ENCODE measurements around the gene COPS9. TPM values are rescaled to one million over a fixed set of nuclear protein-coding genes. Genes with fewer than 3 reads are reported as not detected.

The COPS9 gene
- total and polyA plus RNA-seq, 7 experiments from 2014 or later, result 53.7 to 297 (median 75.6) TPM

DNA sequence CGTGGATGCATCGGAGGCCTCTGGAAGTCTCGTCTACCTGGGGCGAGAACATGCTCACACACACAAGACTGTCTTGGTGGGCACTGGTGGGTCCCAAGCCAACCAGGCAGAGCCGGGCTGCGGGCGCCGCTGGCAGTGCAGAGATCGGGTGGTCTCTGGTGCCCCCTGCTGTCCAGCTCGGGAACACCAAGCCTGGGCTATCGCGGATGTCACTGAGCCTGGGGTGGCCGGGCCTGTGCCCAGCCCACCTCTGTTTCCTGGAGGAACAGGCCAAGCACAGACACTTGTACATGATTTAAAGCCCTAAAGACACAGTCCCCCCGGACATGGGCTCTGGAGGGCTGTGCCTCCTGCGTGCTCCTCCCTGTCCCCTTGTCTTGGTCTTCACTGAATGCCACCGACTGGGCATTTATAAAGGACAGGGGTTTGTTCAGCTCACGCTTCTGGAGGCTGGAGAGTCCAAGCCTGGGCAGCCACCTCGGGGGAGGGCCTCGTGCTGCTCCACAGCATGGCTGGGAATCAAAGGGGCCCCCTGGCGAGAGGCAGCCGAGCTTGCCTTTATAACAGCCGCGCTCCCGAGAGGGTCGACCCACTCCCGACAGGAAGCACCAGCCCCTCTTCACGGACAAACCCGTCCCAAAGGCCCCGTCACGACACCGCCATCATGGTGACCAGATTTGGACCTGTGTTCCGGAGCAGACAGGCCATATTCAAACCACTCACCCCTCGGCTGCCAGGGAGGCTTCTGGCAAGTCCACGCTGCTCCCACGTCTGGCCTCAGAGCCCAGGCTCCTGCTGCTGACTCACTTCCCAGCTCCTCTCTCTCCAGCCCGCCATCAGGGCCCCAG lies 7.9 kb upstream of the COPS9 start:
- H3K4me1 ChIP-seq (ENCODE audit: control insufficient read depth in 2 of 2, insufficient read depth in 2 of 2, low read length in 2 of 2), result peaks cover 0 to 3% of the 10 kb centered on the region in 2 donors
- POLR2A ChIA-PET, result interaction anchor here (1.4 kb wide), 1 partner anchor 83 kb away, joined by 4 read pairs; no protein-coding TSS in a partner anchor

DNA sequence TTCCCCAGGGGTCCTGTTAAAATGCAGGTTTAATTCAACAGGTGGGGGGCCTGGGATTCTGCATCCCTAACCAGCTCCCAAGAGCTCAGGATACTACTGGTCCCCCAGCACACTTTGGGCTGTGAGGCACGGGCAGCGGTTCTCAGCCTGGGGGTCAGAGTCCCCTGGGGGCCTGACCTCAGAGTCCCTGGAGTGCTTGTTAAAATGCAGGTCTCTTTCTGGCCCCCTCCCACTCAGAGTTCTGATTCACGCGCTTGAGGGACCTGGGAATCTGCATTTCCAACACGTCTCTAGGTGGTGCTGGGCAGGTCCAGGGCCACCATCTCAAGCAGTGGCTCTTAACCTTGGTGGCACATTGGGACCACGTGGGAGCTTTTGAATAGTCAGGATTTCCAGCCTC lies 7.2 kb upstream of the COPS9 start:
- peaks cover 0 to 13% (median 0%) of the 10 kb centered on the region in 11 donors for H3K9me3 Mint-ChIP-seq
- no peak overlapping the region for H3K4me3 ChIP-seq (ENCODE audit: low read length)
- H3K4me3 Mint-ChIP-seq, result no peak overlapping the region
- no peaks in the 10 kb centered on the region for H3K9me3 ChIP-seq (ENCODE audit: control insufficient read depth in 2 of 3, low read length in 3 of 3)
- peaks cover 0 to 3% (median 0%) of the 10 kb centered on the region in 5 donors for H3K36me3 Mint-ChIP-seq
- peaks cover 0 to 2% (median 0%) of the 10 kb centered on the region in 7 donors for H3K4me1 Mint-ChIP-seq
- no peaks in the 10 kb centered on the region for H3K36me3 ChIP-seq (ENCODE audit: control insufficient read depth in 2 of 3, insufficient read depth in 3 of 3, low read length in 3 of 3)
- no peak for ATAC-seq
- no peak overlapping the region for H3K27ac ChIP-seq (ENCODE audit: low read depth, low read length)
- H3K27me3 Mint-ChIP-seq, result peaks cover 0 to 4% (median under 1%) of the 10 kb centered on the region in 5 donors
- ChIA-PET CTCF (interaction anchor here (0.7 to 6.6 kb wide), 5 partner anchors 42 to 123 kb away, joined by 3 to 81 read pairs (median 6); no protein-coding TSS in a partner anchor), POLR2A (interaction anchor here (1.0 to 1.4 kb wide), 2 partner anchors 82 to 1112 kb away, joined by 3 to 4 read pairs; no protein-coding TSS in a partner anchor)
- no peak for DNase-seq
- intact Hi-C loops (cut with micrococcal nuclease), result loop anchor here (1.0 to 10.0 kb wide), 6 partner anchors 82 to 1771 kb away; no protein-coding TSS in a partner anchor
- no peak overlapping the region for H3K27ac Mint-ChIP-seq
- H3K27me3 ChIP-seq (ENCODE audit: control insufficient read depth in 2 of 2, insufficient read depth in 2 of 2, low read length in 2 of 2), result no peaks in the 10 kb centered on the region
- H3K4me1 ChIP-seq (ENCODE audit: control insufficient read depth in 2 of 2, insufficient read depth in 2 of 2, low read length in 2 of 2), result peaks cover 0 to 3% of the 10 kb centered on the region in 2 donors

More for the DNA sequence above, 7.9 kb upstream of the COPS9 start:
- no peak overlapping the region for H3K27ac ChIP-seq (ENCODE audit: low read depth, low read length)
- no peak overlapping the region for H3K27ac Mint-ChIP-seq
- H3K36me3 Mint-ChIP-seq, result peaks cover 0 to 3% (median 0%) of the 10 kb centered on the region in 5 donors
- intact Hi-C loops (cut with micrococcal nuclease), result loop anchor here (1.0 to 10.0 kb wide), 6 partner anchors 83 to 1772 kb away; no protein-coding TSS in a partner anchor
- no peaks in the 10 kb centered on the region for H3K27me3 ChIP-seq (ENCODE audit: control insufficient read depth in 2 of 2, insufficient read depth in 2 of 2, low read length in 2 of 2)
- peaks cover 0 to 2% (median 0%) of the 10 kb centered on the region in 7 donors for H3K4me1 Mint-ChIP-seq
- DNase-seq (peak; percentile 63 to 89 (median 77)), ATAC-seq (peak; percentile 92)
- CTCF ChIA-PET, result interaction anchor here (0.7 to 6.6 kb wide), 9 partner anchors 9 to 129 kb away, joined by 3 to 81 read pairs (median 4); no protein-coding TSS in a partner anchor
- H3K9me3 ChIP-seq (ENCODE audit: control insufficient read depth in 2 of 3, low read length in 3 of 3), result no peaks in the 10 kb centered on the region
- H3K4me3 Mint-ChIP-seq, result peak overlapping the region in 1 of 10 donors; percentile 47
- H3K4me3 ChIP-seq (ENCODE audit: low read length), result no peak overlapping the region
- peaks cover 0 to 8% (median 3%) of the 10 kb centered on the region in 5 donors for H3K27me3 Mint-ChIP-seq
- no peaks in the 10 kb centered on the region for H3K36me3 ChIP-seq (ENCODE audit: control insufficient read depth in 2 of 3, insufficient read depth in 3 of 3, low read length in 3 of 3)
- H3K9me3 Mint-ChIP-seq, result peaks cover 0 to 13% (median 0%) of the 10 kb centered on the region in 11 donors

DNA sequence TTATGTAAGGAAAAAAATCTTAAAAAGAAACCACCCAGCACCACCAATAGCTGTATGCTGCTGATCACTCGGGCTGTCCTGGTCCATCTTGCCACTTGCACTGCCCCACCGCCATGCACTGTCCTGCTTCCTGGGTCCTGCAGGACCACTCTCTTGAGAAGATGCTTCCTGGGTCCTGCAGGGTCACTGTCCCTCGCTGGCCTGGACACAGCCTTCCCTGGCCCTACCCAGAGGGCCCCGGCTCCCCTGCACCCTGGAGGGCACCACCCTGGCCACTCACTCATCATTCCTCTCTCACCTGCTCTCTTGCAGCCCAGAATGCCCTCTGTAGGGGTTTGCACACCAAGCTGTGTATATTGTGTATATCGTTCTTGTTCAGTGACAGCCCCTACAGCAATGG lies 6.8 kb upstream of the COPS9 start:
- CTCF ChIA-PET, result interaction anchor here (0.6 to 6.6 kb wide), 6 partner anchors 41 to 478 kb away, joined by 3 to 81 read pairs (median 4); no protein-coding TSS in a partner anchor
- ATAC-seq, result no peak

GRCh38 chr2:240142256-240142775 lies 6.2 kb upstream of the COPS9 start:
- Mint-ChIP-seq H3K4me3 (no peak overlapping the region), H3K27ac (no peak overlapping the region), H3K36me3 (no peaks in the 10 kb centered on the region), H3K4me1 (peaks cover 0 to 2% (median 1%) of the 10 kb centered on the region in 7 donors), H3K9me3 (peaks cover 0 to 5% (median 0%) of the 10 kb centered on the region in 11 donors), H3K27me3 (peaks cover 0 to 4% (median 0%) of the 10 kb centered on the region in 5 donors)
- no peaks in the 10 kb centered on the region for H3K9me3 ChIP-seq (ENCODE audit: control insufficient read depth in 2 of 3, low read length in 3 of 3)
- CTCF ChIA-PET, result interaction anchor here (0.6 to 6.6 kb wide), 5 partner anchors 77 to 478 kb away, joined by 3 to 81 read pairs (median 3); no protein-coding TSS in a partner anchor
- H3K27me3 ChIP-seq (ENCODE audit: control insufficient read depth in 2 of 2, insufficient read depth in 2 of 2, low read length in 2 of 2), result no peaks in the 10 kb centered on the region
- no peak for DNase-seq
- H3K4me3 ChIP-seq (ENCODE audit: low read length), result no peak overlapping the region
- H3K36me3 ChIP-seq (ENCODE audit: control insufficient read depth in 2 of 3, insufficient read depth in 3 of 3, low read length in 3 of 3), result no peaks in the 10 kb centered on the region
- intact Hi-C loops (cut with micrococcal nuclease), result loop anchor here (5.0 to 10.0 kb wide), 5 partner anchors 205 to 1770 kb away; no protein-coding TSS in a partner anchor
- no peak for ATAC-seq
- H3K4me1 ChIP-seq (ENCODE audit: control insufficient read depth in 2 of 2, insufficient read depth in 2 of 2, low read length in 2 of 2), result peaks cover 0 to 5% of the 10 kb centered on the region in 2 donors
- POLR2A ChIA-PET, result interaction anchor here (1.0 to 1.4 kb wide), 2 partner anchors 81 to 1111 kb away, joined by 3 to 4 read pairs; no protein-coding TSS in a partner anchor
- no peak overlapping the region for H3K27ac ChIP-seq (ENCODE audit: low read depth, low read length)

More for the DNA sequence above, 6.8 kb upstream of the COPS9 start:
- H3K36me3 Mint-ChIP-seq, result peaks cover 0 to 2% (median 0%) of the 10 kb centered on the region in 5 donors
- H3K27ac ChIP-seq (ENCODE audit: low read depth, low read length), result no peak overlapping the region
- H3K36me3 ChIP-seq (ENCODE audit: control insufficient read depth in 2 of 3, insufficient read depth in 3 of 3, low read length in 3 of 3), result no peaks in the 10 kb centered on the region
- H3K4me3 ChIP-seq (ENCODE audit: low read length), result no peak overlapping the region
- peaks cover 0 to 2% (median 0%) of the 10 kb centered on the region in 7 donors for H3K4me1 Mint-ChIP-seq
- H3K27me3 Mint-ChIP-seq, result peaks cover 0 to 3% (median 0%) of the 10 kb centered on the region in 5 donors
- POLR2A ChIA-PET, result interaction anchor here (1.0 to 1.4 kb wide), 2 partner anchors 82 to 1111 kb away, joined by 3 to 4 read pairs; no protein-coding TSS in a partner anchor
- H3K27me3 ChIP-seq (ENCODE audit: control insufficient read depth in 2 of 2, insufficient read depth in 2 of 2, low read length in 2 of 2), result no peaks in the 10 kb centered on the region
- intact Hi-C loops (cut with micrococcal nuclease), result loop anchor here (1.0 to 10.0 kb wide), 6 partner anchors 82 to 1771 kb away; no protein-coding TSS in a partner anchor
- H3K4me1 ChIP-seq (ENCODE audit: control insufficient read depth in 2 of 2, insufficient read depth in 2 of 2, low read length in 2 of 2), result peaks cover 0 to 3% of the 10 kb centered on the region in 2 donors
- no peak overlapping the region for H3K4me3 Mint-ChIP-seq
- no peaks in the 10 kb centered on the region for H3K9me3 ChIP-seq (ENCODE audit: control insufficient read depth in 2 of 3, low read length in 3 of 3)
- no peak for DNase-seq
- H3K9me3 Mint-ChIP-seq, result peaks cover 0 to 11% (median 0%) of the 10 kb centered on the region in 11 donors
- H3K27ac Mint-ChIP-seq, result peak overlapping the region in 1 of 9 donors; percentile 39

DNA sequence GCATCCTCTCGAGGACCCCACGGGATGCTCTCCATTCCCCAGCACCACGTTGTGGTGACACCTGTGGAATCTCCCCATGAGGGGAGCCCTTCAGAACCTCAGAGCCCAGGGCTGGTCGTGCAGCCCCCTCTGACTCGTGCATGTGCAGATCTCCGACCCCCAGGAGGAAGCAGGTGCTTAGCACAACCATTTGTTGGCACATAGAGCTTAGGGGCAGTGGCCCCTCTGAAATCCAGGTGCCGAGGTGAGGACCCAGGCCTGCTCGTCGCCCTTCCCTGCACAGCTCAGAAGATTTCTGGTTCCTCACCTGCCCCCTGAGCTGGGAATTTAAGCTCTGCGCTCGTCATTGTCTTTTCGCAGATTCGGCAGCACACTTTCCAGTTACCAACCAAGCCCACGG lies 5.6 kb upstream of the COPS9 start:
- ChIA-PET POLR2A (no interaction called here), CTCF (interaction anchor here (1.2 to 6.6 kb wide), 3 partner anchors 77 to 118 kb away, joined by 3 to 81 read pairs (median 29); no protein-coding TSS in a partner anchor)
- H3K9me3 Mint-ChIP-seq, result peaks cover 0 to 2% (median 0%) of the 10 kb centered on the region in 11 donors
- H3K4me3 ChIP-seq (ENCODE audit: low read length), result no peak overlapping the region
- H3K27me3 Mint-ChIP-seq, result peaks cover 0 to 7% (median 0%) of the 10 kb centered on the region in 5 donors
- peaks cover 3 to 10% of the 10 kb centered on the region in 2 donors for H3K4me1 ChIP-seq (ENCODE audit: control insufficient read depth in 2 of 2, insufficient read depth in 2 of 2, low read length in 2 of 2)
- H3K4me3 Mint-ChIP-seq, result no peak overlapping the region
- no peaks in the 10 kb centered on the region for H3K27me3 ChIP-seq (ENCODE audit: control insufficient read depth in 2 of 2, insufficient read depth in 2 of 2, low read length in 2 of 2)
- H3K27ac Mint-ChIP-seq, result no peak overlapping the region
- no peaks in the 10 kb centered on the region for H3K9me3 ChIP-seq (ENCODE audit: control insufficient read depth in 2 of 3, low read length in 3 of 3)
- peaks cover 4 to 8% (median 7%) of the 10 kb centered on the region in 7 donors for H3K4me1 Mint-ChIP-seq
- ATAC-seq (no peak), DNase-seq (no peak)
- intact Hi-C loops (cut with micrococcal nuclease), result loop anchor here (5.0 to 10.0 kb wide), 5 partner anchors 204 to 1769 kb away; no protein-coding TSS in a partner anchor
- no peaks in the 10 kb centered on the region for H3K36me3 Mint-ChIP-seq
- no peak overlapping the region for H3K27ac ChIP-seq (ENCODE audit: low read depth, low read length)
- H3K36me3 ChIP-seq (ENCODE audit: control insufficient read depth in 2 of 3, insufficient read depth in 3 of 3, low read length in 3 of 3), result no peaks in the 10 kb centered on the region

- CTCF ChIA-PET, result interaction anchor here (0.7 to 6.6 kb wide), 2 partner anchors 81 to 371 kb away, joined by 3 to 81 read pairs; no protein-coding TSS in a partner anchor
- H3K27ac ChIP-seq (ENCODE audit: low read depth, low read length), result no peak overlapping the region
- DNase-seq (no peak), ATAC-seq (no peak)
- Mint-ChIP-seq H3K9me3 (peaks cover 0 to 2% (median 0%) of the 10 kb centered on the region in 11 donors), H3K27ac (no peak overlapping the region), H3K4me3 (no peak overlapping the region), H3K4me1 (peaks cover 6 to 8% (median 7%) of the 10 kb centered on the region in 7 donors), H3K27me3 (peaks cover 0 to 7% (median 0%) of the 10 kb centered on the region in 5 donors), H3K36me3 (no peaks in the 10 kb centered on the region)
- no peaks in the 10 kb centered on the region for H3K27me3 ChIP-seq (ENCODE audit: control insufficient read depth in 2 of 2, insufficient read depth in 2 of 2, low read length in 2 of 2)
- POLR2A ChIA-PET, result no interaction called here
- H3K36me3 ChIP-seq (ENCODE audit: control insufficient read depth in 2 of 3, insufficient read depth in 3 of 3, low read length in 3 of 3), result peaks cover 0 to 7% (median 0%) of the 10 kb centered on the region in 3 experiments
- no peak overlapping the region for H3K4me3 ChIP-seq (ENCODE audit: low read length)
- H3K9me3 ChIP-seq (ENCODE audit: control insufficient read depth in 2 of 3, low read length in 3 of 3), result no peaks in the 10 kb centered on the region
- intact Hi-C loops (cut with micrococcal nuclease), result loop anchor here (5.0 to 10.0 kb wide), 5 partner anchors 204 to 1769 kb away; no protein-coding TSS in a partner anchor
- peaks cover 3 to 10% of the 10 kb centered on the region in 2 donors for H3K4me1 ChIP-seq (ENCODE audit: control insufficient read depth in 2 of 2, insufficient read depth in 2 of 2, low read length in 2 of 2)
Measured at GRCh38 chr2:240140920-240141319, 4.8 kb upstream of the COPS9 start.

Data from naive thymus-derived CD4-positive, alpha-beta T cell (primary cell).